H1 (cell line): ENCODE data around the gene SETD9. TPM values are rescaled to one million over a fixed set of nuclear protein-coding genes. Genes with fewer than 3 reads are reported as not detected.

Source experiments
- CTCF ChIA-PET: fragments of 300-600 bp; sonication (Branson Sonifier 250); formaldehyde crosslinking; loops from one replicate; lab custom pipeline; 2021; ENCODE audit not compliant: partially characterized antibody; lab: Charles Lee
- POLR2A ChIA-PET: fragments of 300-600 bp; sonication (Branson Sonifier 250); formaldehyde crosslinking; loops from one replicate; lab custom pipeline; 2021; ENCODE audit warnings: inconsistent platforms; ENCODE audit not compliant: partially characterized antibody; lab: Charles Lee
- DNase-seq, 2 experiments: peaks; one replicate each; pipeline versions ENCODE4 v3.0.0 to v3.0.0-alpha.2; 2010 to 2022; ENCODE audit warnings: low spot score in 2 of 2, low read depth in 1 of 2, mixed read lengths in 1 of 2
- FAIRE-seq: peaks from 2 replicates; lab custom pipeline; 2011; peaks lifted over from hg19 to GRCh38; lab: Jason Lieb, UNC
- H2AFZ ChIP-seq: 2 replicates; pipeline ENCODE4 v1.8.1; 2012; ENCODE audit warnings: low read length, inconsistent platforms
- H2AK5ac ChIP-seq: 2 replicates; pipeline ENCODE4 v1.6.1; 2013; ENCODE audit warnings: low read depth, low read length
- H2BK120ac ChIP-seq: replicated peaks from 2 replicates; pipeline ENCODE3; 2013; ENCODE audit warnings: low read depth, low read length, inconsistent platforms
- H2BK12ac ChIP-seq: 2 replicates; pipeline ENCODE4 v1.6.1; 2013; ENCODE audit warnings: low read depth, low read length
- H2BK15ac ChIP-seq: 2 replicates; pipeline ENCODE4 v1.6.1; 2013; ENCODE audit warnings: low read length
- H2BK20ac ChIP-seq: 2 replicates; pipeline ENCODE4 v1.6.1; 2013; ENCODE audit warnings: low read length
- H2BK5ac ChIP-seq: 2 replicates; pipeline ENCODE4 v1.6.1; 2013; ENCODE audit warnings: low read depth, low read length
- H3K14ac ChIP-seq: 2 replicates; pipeline ENCODE4 v1.6.1; 2013; ENCODE audit warnings: inconsistent platforms; ENCODE audit not compliant: insufficient read length
- H3K18ac ChIP-seq: 2 replicates; pipeline ENCODE4 v1.6.1; 2013; ENCODE audit warnings: low read length; ENCODE audit errors: extremely low read depth
- H3K23ac ChIP-seq: 2 replicates; pipeline ENCODE4 v1.6.1; 2013; ENCODE audit warnings: inconsistent platforms; ENCODE audit not compliant: insufficient read length
- H3K23me2 ChIP-seq: 2 replicates; pipeline ENCODE4 v1.6.1; 2013; ENCODE audit warnings: low read depth, low read length
- H3K27ac ChIP-seq: 2 replicates; pipeline ENCODE4 v1.6.1; 2011; ENCODE audit warnings: low read depth, low read length, inconsistent platforms
- H3K27me3 ChIP-seq, 4 experiments: replicated peaks in 1 of 4; 1 replicate in 1 of 4; 2 replicates in 3 of 4; pipeline versions ENCODE4 v1.6.1 to v1.8.1; 2011 to 2013; ENCODE audit warnings: low read length in 3 of 4, mild to moderate bottlenecking in 3 of 4, inconsistent platforms in 2 of 4, mixed read lengths in 2 of 4, moderate library complexity in 1 of 4; ENCODE audit not compliant: control insufficient read depth in 3 of 4, insufficient read depth in 3 of 4; ENCODE audit errors: extremely low read depth in 1 of 4
- H3K36me3 ChIP-seq, 4 experiments: 2 replicates each; pipeline versions ENCODE4 v1.6.1 to v1.8.1; 2011 to 2013; ENCODE audit warnings: mild to moderate bottlenecking in 4 of 4, low read length in 3 of 4, moderate library complexity in 2 of 4, control low read depth in 1 of 4, inconsistent platforms in 1 of 4; ENCODE audit not compliant: insufficient read depth in 4 of 4, control insufficient read depth in 2 of 4
- H3K4ac ChIP-seq: replicated peaks from 2 replicates; pipeline ENCODE3; 2013; ENCODE audit warnings: low read length, low read depth, mixed read lengths, inconsistent platforms; ENCODE audit not compliant: insufficient read length
- H3K4me1 ChIP-seq, 4 experiments: replicated peaks in 1 of 4; 1 replicate in 1 of 4; 2 replicates in 3 of 4; pipeline versions ENCODE4 v1.6.1 to v1.8.1; 2011 to 2013; ENCODE audit warnings: low read length in 3 of 4, inconsistent platforms in 2 of 4, mixed read lengths in 1 of 4; ENCODE audit not compliant: insufficient read depth in 4 of 4, control insufficient read depth in 3 of 4
- H3K4me2 ChIP-seq, 2 experiments: 2 replicates each; pipeline versions ENCODE4 v1.6.1 to v1.8.1; 2011 to 2013; ENCODE audit warnings: low read depth in 2 of 2, low read length in 2 of 2, control low read depth in 1 of 2, inconsistent platforms in 1 of 2, mild to moderate bottlenecking in 1 of 2; ENCODE audit not compliant: insufficient read depth in 1 of 2
- H3K4me3 ChIP-seq, 4 experiments: fragments of 200-600, 300-600 bp in 1 of 4; sonication (generic), shearing (Covaris generic), sonication (Bioruptor Twin) in 1 of 4; 2 replicates each; pipeline versions ENCODE4 v1.5.1 to v1.8.1; 2011 to 2016; ENCODE audit warnings: low read length in 4 of 4, low read depth in 3 of 4, control low read depth in 2 of 4, inconsistent platforms in 2 of 4, mild to moderate bottlenecking in 2 of 4, mixed read lengths in 1 of 4, moderate library complexity in 1 of 4; ENCODE audit not compliant: insufficient read depth in 2 of 4; ENCODE audit errors: extremely low read depth in 1 of 4
- H3K56ac ChIP-seq: replicated peaks from 2 replicates; pipeline ENCODE3; 2013; ENCODE audit warnings: low read depth, mild to moderate bottlenecking, mixed read lengths, low read length, inconsistent platforms; ENCODE audit not compliant: insufficient read length
- H3K79me1 ChIP-seq: 2 replicates; pipeline ENCODE4 v1.6.1; 2013; ENCODE audit warnings: low read depth, low read length, control low read depth
- H3K79me2 ChIP-seq, 2 experiments: 2 replicates each; pipeline versions ENCODE4 v1.6.1 to v1.8.1; 2012 to 2013; ENCODE audit warnings: low read length in 2 of 2, mild to moderate bottlenecking in 2 of 2, inconsistent platforms in 1 of 2; ENCODE audit not compliant: insufficient read depth in 2 of 2, control insufficient read depth in 1 of 2
- H3K9ac ChIP-seq, 4 experiments: replicated peaks in 1 of 4; 1 replicate in 1 of 4; 2 replicates in 3 of 4; pipeline versions ENCODE4 v1.6.1 to v1.8.1; 2011 to 2013; ENCODE audit warnings: low read depth in 3 of 4, low read length in 3 of 4, control low read depth in 2 of 4, mild to moderate bottlenecking in 2 of 4, moderate library complexity in 2 of 4, inconsistent platforms in 1 of 4; ENCODE audit errors: extremely low read depth in 1 of 4
- H3K9me3 ChIP-seq, 2 experiments: 2 replicates each; pipeline versions ENCODE4 v1.6.1 to v1.8.1; 2012 to 2013; ENCODE audit warnings: mild to moderate bottlenecking in 2 of 2, moderate library complexity in 2 of 2, control low read depth in 1 of 2, inconsistent platforms in 1 of 2, low read depth in 1 of 2, low read length in 1 of 2, mixed read lengths in 1 of 2; ENCODE audit not compliant: insufficient read depth in 2 of 2
- H4K20me1 ChIP-seq, 2 experiments: replicated peaks in 1 of 2; 2 replicates each; pipeline versions ENCODE3 to v1.8.1; 2011 to 2013; ENCODE audit warnings: inconsistent platforms in 2 of 2, low read length in 2 of 2, mild to moderate bottlenecking in 1 of 2; ENCODE audit not compliant: insufficient read depth in 2 of 2, control insufficient read depth in 1 of 2
- H4K5ac ChIP-seq: 2 replicates; pipeline ENCODE4 v1.6.1; 2013; ENCODE audit warnings: low read length, low read depth, mixed read lengths, inconsistent platforms; ENCODE audit not compliant: insufficient read length
- H4K8ac ChIP-seq: 2 replicates; pipeline ENCODE4 v1.8.0; 2013; ENCODE audit warnings: mild to moderate bottlenecking, moderate library complexity, low read length, inconsistent platforms; ENCODE audit not compliant: insufficient read depth; ENCODE audit errors: extremely low read depth
- H4K91ac ChIP-seq: replicated peaks from 2 replicates; pipeline ENCODE3; 2013; ENCODE audit warnings: low read length, mixed read lengths, inconsistent platforms; ENCODE audit not compliant: insufficient read length
- CBX8 ChIP-seq: fragments of 300-800, 300-1000 bp; sonication (generic); IDR thresholded peaks from 2 replicates; pipeline ENCODE4 v1.7.1; 2016; ENCODE audit warnings: low read depth, low read length, borderline replicate concordance
- CHD1 ChIP-seq: IDR thresholded peaks from 2 replicates; pipeline ENCODE4 v1.6.1; 2012; ENCODE audit warnings: low read depth, low read length, improper control_type of control experiment
- CHD2 ChIP-seq: IDR thresholded peaks from 2 replicates; pipeline ENCODE4 v1.6.1; 2012; ENCODE audit warnings: low read length, improper control_type of control experiment
- EGR1 ChIP-seq: IDR thresholded peaks from 2 replicates; pipeline ENCODE4 v1.6.1; 2011; ENCODE audit warnings: low read depth, low read length, borderline replicate concordance
- EP300 ChIP-seq, 2 experiments: IDR thresholded peaks; 1 replicate in 1 of 2; 2 replicates in 1 of 2; pipeline ENCODE4 v1.6.1; 2011 to 2012; ENCODE audit warnings: low read depth in 2 of 2, low read length in 2 of 2, mild to moderate bottlenecking in 2 of 2, borderline replicate concordance in 1 of 2, inconsistent platforms in 1 of 2, moderate library complexity in 1 of 2
- EZH2 ChIP-seq: fragments of 200-600 bp; sonication (generic); IDR thresholded peaks from 2 replicates; pipeline ENCODE4 v1.7.1; 2012; ENCODE audit warnings: low read depth, mild to moderate bottlenecking, moderate library complexity, low read length, inconsistent platforms; ENCODE audit not compliant: severe bottlenecking
- FOSL1 ChIP-seq: IDR thresholded peaks from 2 replicates; pipeline ENCODE4 v1.6.1; 2011; ENCODE audit warnings: mild to moderate bottlenecking, low read depth, low read length, moderate library complexity; ENCODE audit not compliant: insufficient read depth
- GABPA ChIP-seq: IDR thresholded peaks from 2 replicates; pipeline ENCODE4 v1.6.1; 2011; ENCODE audit warnings: mild to moderate bottlenecking, low read length, moderate library complexity, borderline replicate concordance; ENCODE audit not compliant: insufficient read depth
- MAFK ChIP-seq: IDR thresholded peaks from 2 replicates; pipeline ENCODE4 v1.6.1; 2012; ENCODE audit warnings: low read depth, mild to moderate bottlenecking, improper control_type of control experiment, low read length
- POLR2AphosphoS5 ChIP-seq: IDR thresholded peaks from 2 replicates; pipeline ENCODE4 v1.6.1; 2011; ENCODE audit warnings: low read depth, low read length
- RFX5 ChIP-seq: IDR thresholded peaks from 2 replicates; pipeline ENCODE4 v1.6.1; 2011; ENCODE audit warnings: low read depth, low read length, improper control_type of control experiment, borderline replicate concordance
- RNF2 ChIP-seq: fragments of 200-900, 300-1000 bp; sonication (generic); IDR thresholded peaks from 2 replicates; pipeline ENCODE4 v1.7.1; 2016; ENCODE audit warnings: borderline replicate concordance, low read depth, mild to moderate bottlenecking, antibody characterized with exemption, low read length; ENCODE audit not compliant: poor library complexity, severe bottlenecking; ENCODE audit errors: missing control alignments
- SIN3A ChIP-seq, 2 experiments: IDR thresholded peaks in 1 of 2; conservative IDR thresholded peaks in 1 of 2; 2 replicates each; pipeline ENCODE4 v1.6.1; 2011 to 2012; ENCODE audit warnings: low read length in 2 of 2, improper control_type of control experiment in 1 of 2, low read depth in 1 of 2, mild to moderate bottlenecking in 1 of 2
- ZNF274 ChIP-seq: IDR thresholded peaks from 2 replicates; pipeline ENCODE4 v1.7.0; 2012; ENCODE audit warnings: low read length, borderline replicate concordance; ENCODE audit errors: extremely low read depth
- WGBS, 2 experiments: shearing (Covaris generic) in 1 of 2; methylation state at CpG; one replicate each; pipeline versions ENCODE4 v1.1.6 to v1.1.7; 2013 to 2015; ENCODE audit warnings: low lambda C conversion rate in 2 of 2, mixed read lengths in 2 of 2, inconsistent platforms in 1 of 2, low coverage in 1 of 2, missing lambda C conversion rate in 1 of 2; ENCODE audit not compliant: insufficient replicate concordance in 2 of 2, insufficient coverage in 1 of 2, insufficient read length in 1 of 2; ENCODE audit errors: extremely low coverage in 1 of 2, missing lambda C conversion rate in 1 of 2; 5-methylcytosine and 5-hydroxymethylcytosine counted together
- polyA plus RNA-seq, 7 experiments: library from polyadenylated mRNA; depleted of rRNA in 3 of 7; stranded (reverse) in 5 of 7; unstranded in 2 of 7; fragments of >200 nt in 5 of 7; fragments of 200-250 nt in 2 of 7; gene quantifications; 1 replicate in 5 of 7; 2 replicates in 1 of 7; 4 replicates in 1 of 7; pipeline versions ENCODE4 v1.2.1 to v1.2.3, GENCODE V29; 2011 to 2013; ENCODE audit warnings: missing spikeins in 2 of 7, mixed read lengths in 2 of 7
- total RNA-seq: library from RNA; stranded (reverse); fragmentation: NEBNext Ultra II Directional; extraction: Animal tissue kit (Norgen Biotek cat#: 25700); gene quantifications from 2 replicates; pipeline ENCODE4 v1.2.1, GENCODE V29; 2021

Gene SETD9
- total and polyA plus RNA-seq, 2 of the 8 experiments (the other 6 are each of a cell fraction or from before 2014, with no cell fraction given): 4.5 to 11.9 TPM

- Histone ChIP-seq H3K4me2 (no peak overlapping the region), H2BK5ac (no peak overlapping the region), H3K27ac (no peak overlapping the region), H3K79me1 (no peaks in the 10 kb centered on the region), H3K9me3 (no peaks in the 10 kb centered on the region), H4K20me1 (no peaks in the 10 kb centered on the region), H3K23me2 (no peaks in the 10 kb centered on the region), H2BK15ac (no peak overlapping the region), H2BK12ac (no peak overlapping the region), H3K56ac (no peak overlapping the region), H3K18ac (no peak overlapping the region), H4K8ac (no peak overlapping the region), H2AFZ (no peak overlapping the region), H3K36me3 (peaks cover 2 to 21% (median 13%) of the 10 kb centered on the region in 4 experiments; a peak in 6 of 8 replicates), H2BK120ac (no peak overlapping the region), H3K14ac (no peak overlapping the region), H4K5ac (no peak overlapping the region), H3K4ac (no peak overlapping the region), H3K27me3 (no peaks in the 10 kb centered on the region), H2BK20ac (no peak overlapping the region), H2AK5ac (no peak overlapping the region), H3K9ac (no peak overlapping the region), H3K4me3 (no peak overlapping the region), H3K4me1 (no peaks in the 10 kb centered on the region), H4K91ac (no peak overlapping the region), H3K23ac (no peak overlapping the region), H3K79me2 (no peaks in the 10 kb centered on the region)
- WGBS, 2 experiments: 91% methylated on average over 5 of the region's 5 CpGs; no CpG with 5 or more reads in 1 of the 2 experiments
- DNase-seq: no peak
- POLR2A ChIA-PET: no interaction called here
- no peak for FAIRE-seq
- no peak for TF ChIP-seq RNF2
- no peak for TF ChIP-seq RFX5
- no peak for TF ChIP-seq FOSL1
- TF ChIP-seq EZH2: no peak
- no peak for TF ChIP-seq GABPA
- TF ChIP-seq CBX8: no peak
- TF ChIP-seq EP300 (IDR thresholded peaks at IDR 0.05; ENCODE audit: borderline replicate concordance in 1 of 2, low read depth in 2 of 2, low read length in 2 of 2): no peak
- TF ChIP-seq ZNF274: no peak
- TF ChIP-seq POLR2AphosphoS5: no peak
- TF ChIP-seq CHD2: no peak
- TF ChIP-seq MAFK: no peak
- TF ChIP-seq SIN3A (conservative IDR thresholded peaks at IDR 0.05 in 1 of 2, IDR thresholded peaks at IDR 0.05 in 1 of 2; ENCODE audit: low read depth in 1 of 2, low read length in 2 of 2): no peak
- no peak for TF ChIP-seq EGR1
- TF ChIP-seq CHD1: no peak
- CTCF ChIA-PET: no interaction called here
Observed at GRCh38 chr5:56881571-56881970, 27.8 kb upstream of the SETD9 start.
